SK-N-SH (cell line): ENCODE data around the gene ZDHHC14. TPM values are rescaled to one million over a fixed set of nuclear protein-coding genes. Genes with fewer than 3 reads are reported as not detected.

ENCODE experiments used
- CTCF ChIA-PET: fragments of 300-600, 350-600 bp; formaldehyde crosslinking; extraction: SDS; loops from one replicate; lab custom pipeline; 2021; lab: Yijun Ruan, JAX
- POLR2A ChIA-PET: fragments of 350-600 bp; sonication (Branson Sonifier 250); formaldehyde crosslinking; extraction: SDS; loops from one replicate; lab custom pipeline; 2020; ENCODE audit warnings: antibody characterized with exemption, inconsistent platforms; lab: Yijun Ruan, JAX
- DNase-seq: peaks from one replicate; pipeline ENCODE4 v3.0.0; 2012
- H2AFZ ChIP-seq: fragments of 200-600 bp; sonication (generic); 2 replicates; pipeline ENCODE4 v1.8.1; 2016; ENCODE audit warnings: antibody characterized with exemption, mild to moderate bottlenecking, low read depth
- H3F3A ChIP-seq: fragments of 200-600 bp; sonication (generic); replicated peaks from 2 replicates; pipeline ENCODE3; 2016; ENCODE audit warnings: antibody characterized with exemption, mild to moderate bottlenecking; ENCODE audit not compliant: insufficient read depth
- H3K27ac ChIP-seq, 2 experiments: fragments of 200-500 bp in 1 of 2; fragments of 200-600 bp in 1 of 2; sonication (Bioruptor generic) in 1 of 2; sonication (generic), shearing (Covaris generic) in 1 of 2; 2 replicates each; pipeline versions ENCODE4 v1.5.1 to v1.6.1; 2014 to 2016; ENCODE audit warnings: low read depth in 2 of 2, inconsistent platforms in 1 of 2, low read length in 1 of 2, mild to moderate bottlenecking in 1 of 2, mixed read lengths in 1 of 2
- H3K27me3 ChIP-seq: fragments of 200-600 bp; sonication (generic), shearing (Covaris generic); 2 replicates; pipeline ENCODE4 v1.6.1; 2016; ENCODE audit warnings: mixed run types; ENCODE audit not compliant: insufficient read depth
- H3K36me3 ChIP-seq, 2 experiments: fragments of 200-500 bp in 1 of 2; fragments of 200-600 bp in 1 of 2; sonication (Bioruptor generic) in 1 of 2; sonication (generic) in 1 of 2; replicated peaks in 1 of 2; 2 replicates each; pipeline versions ENCODE3 to v1.5.1; 2014 to 2016; ENCODE audit warnings: low read length in 1 of 2, mild to moderate bottlenecking in 1 of 2; ENCODE audit not compliant: insufficient read depth in 2 of 2, control insufficient read depth in 1 of 2
- H3K4me1 ChIP-seq, 2 experiments: fragments of 200-500 bp in 1 of 2; fragments of 200-600 bp in 1 of 2; sonication (Bioruptor generic) in 1 of 2; sonication (generic), shearing (Covaris generic) in 1 of 2; 2 replicates each; pipeline versions ENCODE4 v1.5.1 to v1.6.1; 2014 to 2016; ENCODE audit warnings: low read depth in 1 of 2, low read length in 1 of 2, mixed run types in 1 of 2; ENCODE audit not compliant: insufficient read depth in 2 of 2, control insufficient read depth in 1 of 2
- H3K4me2 ChIP-seq: fragments of 200-600 bp; sonication (generic), shearing (Covaris generic); 2 replicates; pipeline ENCODE4 v1.6.1; 2017; ENCODE audit warnings: mixed run types
- H3K4me3 ChIP-seq, 2 experiments: fragments of 200-500 bp in 1 of 2; fragments of 200-600 bp in 1 of 2; sonication (Bioruptor generic) in 1 of 2; sonication (generic), shearing (Covaris generic) in 1 of 2; 2 replicates each; pipeline versions ENCODE4 v1.5.1 to v1.8.1; 2014 to 2016; ENCODE audit warnings: low read depth in 2 of 2, inconsistent platforms in 1 of 2, low read length in 1 of 2, mild to moderate bottlenecking in 1 of 2, mixed read lengths in 1 of 2, moderate library complexity in 1 of 2
- H3K79me2 ChIP-seq: fragments of 200-600 bp; sonication (generic); 2 replicates; pipeline ENCODE4 v1.8.1; 2017; ENCODE audit warnings: mild to moderate bottlenecking; ENCODE audit not compliant: insufficient read depth
- H3K9ac ChIP-seq: fragments of 200-600 bp; sonication (generic); 2 replicates; pipeline ENCODE4 v1.6.1; 2017; ENCODE audit warnings: mixed run types
- H3K9me2 ChIP-seq: fragments of 200-600 bp; sonication (generic); 2 replicates; pipeline ENCODE4 v1.6.1; 2017; ENCODE audit warnings: mixed run types
- H3K9me3 ChIP-seq: fragments of 200-600 bp; sonication (generic); 2 replicates; pipeline ENCODE4 v1.6.1; 2017; ENCODE audit warnings: mixed run types, mild to moderate bottlenecking, moderate library complexity
- H4K20me1 ChIP-seq: fragments of 200-600 bp; sonication (generic); 2 replicates; pipeline ENCODE4 v1.6.1; 2017; ENCODE audit warnings: mild to moderate bottlenecking, mixed run types; ENCODE audit not compliant: insufficient read depth
- CHD2 ChIP-seq: fragments of 150-350 bp; IDR thresholded peaks from 2 replicates; pipeline ENCODE4 v1.6.1; 2018; ENCODE audit warnings: low read length; ENCODE audit not compliant: partially characterized antibody
- EP300 ChIP-seq, 2 experiments: IDR thresholded peaks; 2 replicates each; pipeline versions ENCODE4 v1.4.0 to v1.6.1; 2012; ENCODE audit warnings: borderline replicate concordance in 1 of 2, low read depth in 1 of 2, low read length in 1 of 2
- FOSL2 ChIP-seq: IDR thresholded peaks from 2 replicates; pipeline ENCODE4 v1.4.0; 2012; ENCODE audit warnings: low read depth, mild to moderate bottlenecking, moderate library complexity, borderline replicate concordance
- FOXJ3 ChIP-seq: sonication (generic); formaldehyde crosslinking; IDR thresholded peaks from 2 replicates; pipeline ENCODE4 v1.5.1; 2020; ENCODE audit warnings: mild to moderate bottlenecking, missing genetic modification reagents
- GABPA ChIP-seq: IDR thresholded peaks from 2 replicates; pipeline ENCODE4 v1.4.0; 2012; ENCODE audit warnings: low read depth, mild to moderate bottlenecking
- GATA2 ChIP-seq: sonication (generic); formaldehyde crosslinking; IDR thresholded peaks from 2 replicates; pipeline ENCODE4 v1.5.0; 2020; ENCODE audit warnings: mild to moderate bottlenecking, missing genetic modification reagents
- JUND ChIP-seq: IDR thresholded peaks from 2 replicates; pipeline ENCODE4 v1.4.0; 2012
- MEF2A ChIP-seq: IDR thresholded peaks from 2 replicates; pipeline ENCODE4 v1.4.0; 2012; ENCODE audit warnings: low read depth, borderline replicate concordance
- NFIC ChIP-seq: IDR thresholded peaks from 2 replicates; pipeline ENCODE4 v1.4.0; 2012; ENCODE audit warnings: borderline replicate concordance
- NRF1 ChIP-seq: IDR thresholded peaks from 2 replicates; pipeline ENCODE4 v1.6.1; 2012; ENCODE audit warnings: low read depth, mild to moderate bottlenecking, low read length
- RCOR1 ChIP-seq: fragments of 150-350 bp; IDR thresholded peaks from 2 replicates; pipeline ENCODE4 v1.6.1; 2017; ENCODE audit warnings: antibody characterized with exemption, low read length
- RFX5 ChIP-seq: IDR thresholded peaks from 2 replicates; pipeline ENCODE4 v1.6.1; 2012; ENCODE audit warnings: mild to moderate bottlenecking, improper control_type of control experiment, low read length
- RXRA ChIP-seq: IDR thresholded peaks from 2 replicates; pipeline ENCODE4 v1.4.0; 2012; ENCODE audit warnings: low read depth, mild to moderate bottlenecking, borderline replicate concordance
- TEAD4 ChIP-seq: IDR thresholded peaks from 2 replicates; pipeline ENCODE4 v1.4.0; 2012; ENCODE audit warnings: mild to moderate bottlenecking, borderline replicate concordance; ENCODE audit not compliant: insufficient read depth
- WGBS: methylation state at CpG from one replicate; pipeline ENCODE4 v1.1.6; 2017; ENCODE audit warnings: low lambda C conversion rate; 5-methylcytosine and 5-hydroxymethylcytosine counted together
- polyA plus RNA-seq, 3 experiments: library from polyadenylated mRNA; depleted of rRNA; stranded (reverse); fragments of >200 nt; gene quantifications; 2 replicates each; pipeline ENCODE4 v1.2.3, GENCODE V29; 2012
- TF ChIP-seq, protein P1 (sequence below): fragments of 200-600 bp; sonication (generic); IDR thresholded peaks from 2 replicates; pipeline ENCODE4 v1.6.1; 2017; ENCODE audit warnings: antibody characterized with exemption, mild to moderate bottlenecking, moderate library complexity
- TF ChIP-seq, protein P2 (sequence below): IDR thresholded peaks from 2 replicates; pipeline ENCODE4 v1.4.0; 2012; ENCODE audit warnings: low read depth
- TF ChIP-seq, protein P3 (sequence below): IDR thresholded peaks from 2 replicates; pipeline ENCODE4 v1.4.0; 2012; ENCODE audit warnings: low read depth, borderline replicate concordance
- TF ChIP-seq, protein P4 (sequence below): fragments of 150-350 bp; IDR thresholded peaks from 2 replicates; pipeline ENCODE4 v1.6.1; 2016; ENCODE audit warnings: mild to moderate bottlenecking, low read depth, low read length
- TF ChIP-seq, protein P5 (sequence below): IDR thresholded peaks from 2 replicates; pipeline ENCODE4; 2012

ZDHHC14 gene
- polyA plus RNA-seq, 1 of the 3 experiments (the other 2 are of a cell fraction), result 5.4 TPM

DNA sequence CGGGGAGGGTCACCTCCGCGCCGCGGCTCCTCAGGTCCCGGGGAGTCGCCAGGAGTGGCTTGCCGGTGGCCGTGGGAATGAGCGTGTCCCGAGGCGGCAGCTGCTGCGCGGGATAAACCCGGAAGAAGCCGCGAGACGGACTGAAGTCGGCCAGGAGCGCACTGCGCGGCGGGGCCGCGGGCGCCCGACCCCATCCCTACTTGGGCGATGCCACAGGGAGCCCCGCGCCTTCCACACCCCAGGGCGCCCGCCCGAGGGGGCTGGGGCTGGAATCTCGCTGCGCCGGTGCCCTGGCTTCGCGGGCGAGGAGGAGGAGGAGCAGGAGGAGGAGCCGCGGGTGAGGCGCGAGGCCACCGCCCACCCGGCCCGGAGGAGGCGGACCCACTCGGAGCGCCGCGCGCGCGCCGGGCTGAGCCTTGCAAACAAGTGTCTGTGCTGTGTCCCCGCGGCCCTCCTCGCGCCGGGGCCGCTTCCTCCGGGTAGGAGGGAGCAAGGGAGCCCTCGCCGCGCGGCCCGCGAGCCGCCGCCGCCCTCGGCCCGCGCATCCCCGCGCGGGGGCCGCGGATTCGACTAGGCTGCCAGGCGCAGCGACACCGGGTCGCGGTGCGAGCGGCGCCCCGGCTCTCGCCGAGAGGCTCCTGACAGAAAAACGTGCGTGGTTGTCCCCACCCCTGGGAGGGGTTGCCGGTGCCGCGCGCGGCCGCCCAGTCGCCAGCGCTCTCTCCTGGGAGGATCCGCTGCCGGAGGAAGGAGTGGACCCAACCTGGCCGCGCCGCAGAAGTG is at the start of gene ZDHHC14 (continued):
- TF ChIP-seq CHD2 (no peak), MEF2A (no peak), FOSL2 (no peak), GABPA (no peak)

DNA sequence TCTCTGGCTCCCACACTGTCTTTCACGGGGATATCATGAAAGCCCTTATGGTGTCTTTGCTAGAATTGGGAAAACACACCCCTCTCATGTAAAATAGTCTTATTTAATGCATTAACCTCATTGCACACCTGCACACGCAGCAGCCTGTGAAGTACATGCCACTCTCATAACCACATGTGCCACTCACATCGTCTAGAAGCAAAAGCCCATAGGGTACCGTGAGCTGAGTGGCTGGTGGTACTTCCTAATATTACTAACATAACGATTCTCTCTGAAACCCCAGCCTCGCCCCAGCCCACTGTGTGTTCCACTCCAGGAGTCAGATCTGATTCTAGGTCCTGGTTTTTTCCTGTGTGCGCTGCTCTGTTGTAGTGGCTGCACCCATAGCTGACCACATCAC is 48.2 kb upstream of the ZDHHC14 start:
- no peak overlapping the region for H3K27ac ChIP-seq
- no peaks in the 10 kb centered on the region for H3K27me3 ChIP-seq
- peaks cover 10% of the 10 kb centered on the region for H3F3A ChIP-seq
- H3K36me3 ChIP-seq, result no peaks in the 10 kb centered on the region
- no peak overlapping the region for H3K4me2 ChIP-seq
- TF ChIP-seq, protein P1, sequence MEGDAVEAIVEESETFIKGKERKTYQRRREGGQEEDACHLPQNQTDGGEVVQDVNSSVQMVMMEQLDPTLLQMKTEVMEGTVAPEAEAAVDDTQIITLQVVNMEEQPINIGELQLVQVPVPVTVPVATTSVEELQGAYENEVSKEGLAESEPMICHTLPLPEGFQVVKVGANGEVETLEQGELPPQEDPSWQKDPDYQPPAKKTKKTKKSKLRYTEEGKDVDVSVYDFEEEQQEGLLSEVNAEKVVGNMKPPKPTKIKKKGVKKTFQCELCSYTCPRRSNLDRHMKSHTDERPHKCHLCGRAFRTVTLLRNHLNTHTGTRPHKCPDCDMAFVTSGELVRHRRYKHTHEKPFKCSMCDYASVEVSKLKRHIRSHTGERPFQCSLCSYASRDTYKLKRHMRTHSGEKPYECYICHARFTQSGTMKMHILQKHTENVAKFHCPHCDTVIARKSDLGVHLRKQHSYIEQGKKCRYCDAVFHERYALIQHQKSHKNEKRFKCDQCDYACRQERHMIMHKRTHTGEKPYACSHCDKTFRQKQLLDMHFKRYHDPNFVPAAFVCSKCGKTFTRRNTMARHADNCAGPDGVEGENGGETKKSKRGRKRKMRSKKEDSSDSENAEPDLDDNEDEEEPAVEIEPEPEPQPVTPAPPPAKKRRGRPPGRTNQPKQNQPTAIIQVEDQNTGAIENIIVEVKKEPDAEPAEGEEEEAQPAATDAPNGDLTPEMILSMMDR, result no peak
- no peak for TF ChIP-seq EP300 (IDR thresholded peaks at IDR 0.05; ENCODE audit: borderline replicate concordance in 1 of 2, low read depth in 1 of 2, low read length in 1 of 2)
- TF ChIP-seq, protein P2, sequence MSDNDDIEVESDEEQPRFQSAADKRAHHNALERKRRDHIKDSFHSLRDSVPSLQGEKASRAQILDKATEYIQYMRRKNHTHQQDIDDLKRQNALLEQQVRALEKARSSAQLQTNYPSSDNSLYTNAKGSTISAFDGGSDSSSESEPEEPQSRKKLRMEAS, result no peak
- TF ChIP-seq, protein P3, sequence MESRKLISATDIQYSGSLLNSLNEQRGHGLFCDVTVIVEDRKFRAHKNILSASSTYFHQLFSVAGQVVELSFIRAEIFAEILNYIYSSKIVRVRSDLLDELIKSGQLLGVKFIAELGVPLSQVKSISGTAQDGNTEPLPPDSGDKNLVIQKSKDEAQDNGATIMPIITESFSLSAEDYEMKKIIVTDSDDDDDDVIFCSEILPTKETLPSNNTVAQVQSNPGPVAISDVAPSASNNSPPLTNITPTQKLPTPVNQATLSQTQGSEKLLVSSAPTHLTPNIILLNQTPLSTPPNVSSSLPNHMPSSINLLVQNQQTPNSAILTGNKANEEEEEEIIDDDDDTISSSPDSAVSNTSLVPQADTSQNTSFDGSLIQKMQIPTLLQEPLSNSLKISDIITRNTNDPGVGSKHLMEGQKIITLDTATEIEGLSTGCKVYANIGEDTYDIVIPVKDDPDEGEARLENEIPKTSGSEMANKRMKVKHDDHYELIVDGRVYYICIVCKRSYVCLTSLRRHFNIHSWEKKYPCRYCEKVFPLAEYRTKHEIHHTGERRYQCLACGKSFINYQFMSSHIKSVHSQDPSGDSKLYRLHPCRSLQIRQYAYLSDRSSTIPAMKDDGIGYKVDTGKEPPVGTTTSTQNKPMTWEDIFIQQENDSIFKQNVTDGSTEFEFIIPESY, result no peak
- TF ChIP-seq, protein P4, sequence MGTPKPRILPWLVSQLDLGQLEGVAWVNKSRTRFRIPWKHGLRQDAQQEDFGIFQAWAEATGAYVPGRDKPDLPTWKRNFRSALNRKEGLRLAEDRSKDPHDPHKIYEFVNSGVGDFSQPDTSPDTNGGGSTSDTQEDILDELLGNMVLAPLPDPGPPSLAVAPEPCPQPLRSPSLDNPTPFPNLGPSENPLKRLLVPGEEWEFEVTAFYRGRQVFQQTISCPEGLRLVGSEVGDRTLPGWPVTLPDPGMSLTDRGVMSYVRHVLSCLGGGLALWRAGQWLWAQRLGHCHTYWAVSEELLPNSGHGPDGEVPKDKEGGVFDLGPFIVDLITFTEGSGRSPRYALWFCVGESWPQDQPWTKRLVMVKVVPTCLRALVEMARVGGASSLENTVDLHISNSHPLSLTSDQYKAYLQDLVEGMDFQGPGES, result no peak
- TF ChIP-seq FOSL2, result no peak
- TF ChIP-seq RXRA, result no peak
- TF ChIP-seq NFIC, result no peak
- TF ChIP-seq NRF1, result no peak
- TF ChIP-seq MEF2A, result no peak
- TF ChIP-seq GABPA, result no peak
- TF ChIP-seq CHD2, result no peak
- TF ChIP-seq GATA2 (CRISPR knock-in tag), result no peak
- TF ChIP-seq JUND, result no peak
- no peak for TF ChIP-seq RFX5
- no peak for TF ChIP-seq TEAD4
- no peak for TF ChIP-seq RCOR1
- no peak for TF ChIP-seq FOXJ3 (CRISPR knock-in tag)
- TF ChIP-seq, protein P5, sequence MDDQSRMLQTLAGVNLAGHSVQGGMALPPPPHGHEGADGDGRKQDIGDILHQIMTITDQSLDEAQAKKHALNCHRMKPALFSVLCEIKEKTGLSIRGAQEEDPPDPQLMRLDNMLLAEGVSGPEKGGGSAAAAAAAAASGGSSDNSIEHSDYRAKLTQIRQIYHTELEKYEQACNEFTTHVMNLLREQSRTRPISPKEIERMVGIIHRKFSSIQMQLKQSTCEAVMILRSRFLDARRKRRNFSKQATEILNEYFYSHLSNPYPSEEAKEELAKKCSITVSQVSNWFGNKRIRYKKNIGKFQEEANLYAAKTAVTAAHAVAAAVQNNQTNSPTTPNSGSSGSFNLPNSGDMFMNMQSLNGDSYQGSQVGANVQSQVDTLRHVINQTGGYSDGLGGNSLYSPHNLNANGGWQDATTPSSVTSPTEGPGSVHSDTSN, result no peak
- no peak overlapping the region for H3K4me3 ChIP-seq
- POLR2A ChIA-PET, result no interaction called here
- no peak for DNase-seq
- H3K79me2 ChIP-seq, result no peaks in the 10 kb centered on the region
- no peaks in the 10 kb centered on the region for H4K20me1 ChIP-seq
- 81% methylated on average over 7 of the region's 7 CpGs for WGBS
- CTCF ChIA-PET, result interaction anchor here (3.9 kb wide), 1 partner anchor 10 kb away, joined by 20 read pairs; the partner anchor contains the start of gene TMEM242
- no peaks in the 10 kb centered on the region for H3K9me2 ChIP-seq
- H3K9me3 ChIP-seq, result no peaks in the 10 kb centered on the region
- no peak overlapping the region for H3K9ac ChIP-seq
- H3K4me1 ChIP-seq, result peaks cover 7 to 12% of the 10 kb centered on the region in 2 experiments
- no peak overlapping the region for H2AFZ ChIP-seq
